Lower lobe of right lung (tissue), 2 donors: Measurements from ENCODE around the gene ATF3. TPM values are rescaled to one million over a fixed set of nuclear protein-coding genes. Genes with fewer than 3 reads are reported as not detected.

ENCODE experiments used
- ATAC-seq, 2 donors: fragments of 200-7000 bp; cut with Tn5 transposase; one replicate each; pipeline ENCODE4 v1.9.1; 2020 to 2022; ENCODE audit warnings: mild to moderate bottlenecking in 2 of 2, moderate library complexity in 2 of 2
- DNase-seq: peaks from one replicate; pipeline ENCODE4 v3.0.0-alpha.2; 2020
- H3K27ac ChIP-seq: fragments of 200-600 bp; one replicate; pipeline ENCODE4 v1.8.0; 2022
- H3K27me3 ChIP-seq: fragments of 200-600 bp; one replicate; pipeline ENCODE4 v1.8.0; 2022; ENCODE audit warnings: low read depth
- H3K36me3 ChIP-seq: fragments of 200-600 bp; one replicate; pipeline ENCODE4 v1.8.0; 2022; ENCODE audit warnings: mild to moderate bottlenecking
- H3K4me1 ChIP-seq: fragments of 200-600 bp; one replicate; pipeline ENCODE4 v1.8.0; 2022
- H3K4me3 ChIP-seq: fragments of 200-600 bp; one replicate; pipeline ENCODE4 v1.8.0; 2022; ENCODE audit warnings: mild to moderate bottlenecking
- H3K9me3 ChIP-seq: fragments of 200-600 bp; one replicate; pipeline ENCODE4 v1.8.0; 2022
- intact Hi-C: fragments of 100-400 bp; cut with DNase I; formaldehyde crosslinking; loops from one replicate; pipeline ENCODE4 v1.11.0; 2022
- total RNA-seq: library from RNA; stranded (reverse); fragmentation: NEBNext Ultra II Directional; extraction: Animal tissue kit (Norgen Biotek cat#: 25700); gene quantifications from one replicate; pipeline ENCODE4 v1.2.1, GENCODE V29; 2021
- TF ChIP-seq, protein P1 (sequence below): fragments of 200-600 bp; IDR thresholded peaks from one replicate; pipeline ENCODE4 v1.8.0; 2022; ENCODE audit warnings: antibody characterized with exemption, mild to moderate bottlenecking
- donor health status: DM: no; HTN: yes; CAD: no; lungs with severe emphysema.

Gene ATF3
- total RNA-seq, 1 donor from 2014 or later: 25.8 TPM

DNA sequence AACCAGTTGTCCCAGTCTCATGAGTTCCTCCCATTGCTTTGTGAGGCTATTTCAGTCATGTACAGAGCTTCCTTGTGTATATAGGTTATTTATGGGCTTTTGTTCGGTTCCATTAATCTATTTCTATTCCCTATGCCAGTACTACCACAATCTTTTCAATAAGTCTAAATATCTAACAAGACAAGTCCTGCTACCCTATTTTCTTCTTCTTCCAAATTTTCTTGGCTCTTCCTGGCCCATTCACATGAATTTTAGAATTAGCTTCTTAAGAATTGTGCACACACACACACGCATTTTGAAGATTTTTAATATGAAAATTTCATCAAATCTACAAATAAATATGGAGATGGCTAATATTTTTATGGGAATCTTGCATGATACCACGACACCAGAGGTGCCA, 33.8 kb upstream of the ATF3 start:
- H3K4me1 ChIP-seq: no peaks in the 10 kb centered on the region
- H3K36me3 ChIP-seq: no peaks in the 10 kb centered on the region
- no peaks in the 10 kb centered on the region for H3K27me3 ChIP-seq
- intact Hi-C loops: no loop called here
- ATAC-seq (no peak), DNase-seq (no peak)
- TF ChIP-seq, protein P1, sequence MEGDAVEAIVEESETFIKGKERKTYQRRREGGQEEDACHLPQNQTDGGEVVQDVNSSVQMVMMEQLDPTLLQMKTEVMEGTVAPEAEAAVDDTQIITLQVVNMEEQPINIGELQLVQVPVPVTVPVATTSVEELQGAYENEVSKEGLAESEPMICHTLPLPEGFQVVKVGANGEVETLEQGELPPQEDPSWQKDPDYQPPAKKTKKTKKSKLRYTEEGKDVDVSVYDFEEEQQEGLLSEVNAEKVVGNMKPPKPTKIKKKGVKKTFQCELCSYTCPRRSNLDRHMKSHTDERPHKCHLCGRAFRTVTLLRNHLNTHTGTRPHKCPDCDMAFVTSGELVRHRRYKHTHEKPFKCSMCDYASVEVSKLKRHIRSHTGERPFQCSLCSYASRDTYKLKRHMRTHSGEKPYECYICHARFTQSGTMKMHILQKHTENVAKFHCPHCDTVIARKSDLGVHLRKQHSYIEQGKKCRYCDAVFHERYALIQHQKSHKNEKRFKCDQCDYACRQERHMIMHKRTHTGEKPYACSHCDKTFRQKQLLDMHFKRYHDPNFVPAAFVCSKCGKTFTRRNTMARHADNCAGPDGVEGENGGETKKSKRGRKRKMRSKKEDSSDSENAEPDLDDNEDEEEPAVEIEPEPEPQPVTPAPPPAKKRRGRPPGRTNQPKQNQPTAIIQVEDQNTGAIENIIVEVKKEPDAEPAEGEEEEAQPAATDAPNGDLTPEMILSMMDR: no peak
- no peak overlapping the region for H3K27ac ChIP-seq
- no peak overlapping the region for H3K4me3 ChIP-seq
- no peaks in the 10 kb centered on the region for H3K9me3 ChIP-seq

DNA sequence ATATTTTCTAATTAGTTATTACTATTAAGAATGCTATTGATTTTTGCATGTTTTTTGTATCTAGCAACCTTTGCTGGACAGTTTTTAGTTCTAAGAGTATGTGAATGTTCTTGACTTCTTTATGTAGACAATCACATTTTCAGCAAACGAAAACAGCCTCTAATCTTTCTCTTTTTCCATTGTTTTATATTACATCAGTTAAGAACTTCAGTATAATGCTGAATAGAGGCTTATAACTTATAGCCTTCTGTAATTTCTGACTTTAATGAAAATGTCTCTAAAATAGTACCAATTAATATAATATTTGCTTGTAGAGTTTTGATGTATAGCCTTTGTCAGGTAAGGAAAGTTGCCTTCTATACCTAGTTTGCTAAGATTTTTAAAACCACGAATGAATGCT, 33.2 kb upstream of the ATF3 start:
- H3K27me3 ChIP-seq: no peaks in the 10 kb centered on the region
- H3K4me1 ChIP-seq: no peaks in the 10 kb centered on the region
- H3K4me3 ChIP-seq: no peak overlapping the region
- TF ChIP-seq, protein P1: no peak
- ATAC-seq (no peak), DNase-seq (no peak)
- intact Hi-C loops: no loop called here
- H3K27ac ChIP-seq: no peak overlapping the region
- H3K9me3 ChIP-seq: no peaks in the 10 kb centered on the region
- no peaks in the 10 kb centered on the region for H3K36me3 ChIP-seq

DNA sequence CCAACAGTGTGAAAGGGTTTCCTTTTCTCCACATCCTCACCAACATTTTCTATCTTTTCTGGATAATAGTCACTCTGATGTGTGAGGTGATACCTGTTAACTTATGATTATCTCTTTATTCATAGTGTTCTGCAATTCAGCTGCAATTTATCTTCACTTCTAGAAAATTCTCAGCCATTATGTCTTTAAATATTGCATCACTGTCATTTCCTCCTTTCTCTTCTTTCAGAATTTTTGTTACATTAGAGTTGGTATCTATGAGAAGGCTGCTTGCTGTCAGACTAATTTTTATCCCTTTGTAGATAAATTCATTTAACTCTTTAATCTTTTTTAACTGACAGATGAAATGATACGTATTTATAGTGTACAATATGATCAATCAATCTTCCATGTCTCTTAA, 30.5 kb upstream of the ATF3 start:
- H3K9me3 ChIP-seq: no peaks in the 10 kb centered on the region
- H3K27ac ChIP-seq: no peak overlapping the region
- H3K4me3 ChIP-seq: no peak overlapping the region
- H3K36me3 ChIP-seq: no peaks in the 10 kb centered on the region
- no peaks in the 10 kb centered on the region for H3K27me3 ChIP-seq
- no peak for ATAC-seq
- DNase-seq: no peak
- no peaks in the 10 kb centered on the region for H3K4me1 ChIP-seq
- intact Hi-C loops: no loop called here
- TF ChIP-seq, protein P1: no peak

DNA sequence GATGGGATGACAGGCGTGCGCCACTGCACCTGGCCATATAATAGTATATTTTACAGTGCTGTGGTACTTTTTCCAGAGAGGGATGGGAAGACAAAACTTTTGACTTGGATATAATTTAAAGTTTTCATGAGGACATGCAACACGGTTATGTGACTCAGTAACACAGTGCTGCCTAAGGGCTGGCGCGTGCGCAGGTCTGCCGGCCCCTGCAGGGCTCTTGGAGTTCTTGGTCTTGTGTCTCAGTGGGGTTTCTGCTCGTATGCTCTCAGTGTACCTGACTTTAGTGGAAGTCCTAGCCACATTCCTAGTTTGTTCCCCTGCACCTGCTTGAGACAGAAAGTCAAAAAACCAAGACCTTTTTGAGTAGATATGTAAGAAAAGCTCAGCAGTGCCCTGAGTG, 27.5 kb upstream of the ATF3 start:
- no peaks in the 10 kb centered on the region for H3K27me3 ChIP-seq
- DNase-seq (no peak), ATAC-seq (no peak)
- H3K9me3 ChIP-seq: no peaks in the 10 kb centered on the region
- no peaks in the 10 kb centered on the region for H3K4me1 ChIP-seq
- TF ChIP-seq, protein P1: no peak
- intact Hi-C loops: no loop called here
- H3K36me3 ChIP-seq: no peaks in the 10 kb centered on the region
- no peak overlapping the region for H3K4me3 ChIP-seq
- H3K27ac ChIP-seq: no peak overlapping the region

DNA sequence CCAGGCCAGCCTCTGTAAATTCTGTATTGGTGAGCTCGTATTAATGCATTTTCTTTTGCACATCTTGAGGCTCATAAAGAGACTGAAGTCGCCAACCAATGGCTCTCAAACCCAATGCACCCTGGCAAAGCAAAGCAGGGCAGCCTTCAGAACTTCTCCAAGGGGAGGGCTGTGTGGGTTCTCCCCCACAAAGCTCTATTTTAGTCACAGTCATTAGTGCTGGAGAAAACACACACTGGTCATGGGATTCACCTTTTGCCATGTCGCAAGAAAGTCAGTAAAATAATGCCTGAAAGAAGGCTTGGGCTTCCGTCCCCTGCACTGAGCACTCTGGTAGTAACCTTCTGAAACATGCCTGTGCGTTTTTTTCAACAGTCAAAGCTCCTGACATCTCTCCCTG, 26.3 kb upstream of the ATF3 start:
- intact Hi-C loops: no loop called here
- Histone ChIP-seq H3K27ac (no peak overlapping the region), H3K27me3 (peaks cover 6% of the 10 kb centered on the region), H3K36me3 (no peaks in the 10 kb centered on the region), H3K4me3 (no peak overlapping the region), H3K4me1 (no peaks in the 10 kb centered on the region), H3K9me3 (no peaks in the 10 kb centered on the region)
- no peak for DNase-seq
- TF ChIP-seq, protein P1: no peak
- no peak for ATAC-seq
